ENCODE results near the gene SDHAF1.

- TF ChIP-seq, protein P1, sequence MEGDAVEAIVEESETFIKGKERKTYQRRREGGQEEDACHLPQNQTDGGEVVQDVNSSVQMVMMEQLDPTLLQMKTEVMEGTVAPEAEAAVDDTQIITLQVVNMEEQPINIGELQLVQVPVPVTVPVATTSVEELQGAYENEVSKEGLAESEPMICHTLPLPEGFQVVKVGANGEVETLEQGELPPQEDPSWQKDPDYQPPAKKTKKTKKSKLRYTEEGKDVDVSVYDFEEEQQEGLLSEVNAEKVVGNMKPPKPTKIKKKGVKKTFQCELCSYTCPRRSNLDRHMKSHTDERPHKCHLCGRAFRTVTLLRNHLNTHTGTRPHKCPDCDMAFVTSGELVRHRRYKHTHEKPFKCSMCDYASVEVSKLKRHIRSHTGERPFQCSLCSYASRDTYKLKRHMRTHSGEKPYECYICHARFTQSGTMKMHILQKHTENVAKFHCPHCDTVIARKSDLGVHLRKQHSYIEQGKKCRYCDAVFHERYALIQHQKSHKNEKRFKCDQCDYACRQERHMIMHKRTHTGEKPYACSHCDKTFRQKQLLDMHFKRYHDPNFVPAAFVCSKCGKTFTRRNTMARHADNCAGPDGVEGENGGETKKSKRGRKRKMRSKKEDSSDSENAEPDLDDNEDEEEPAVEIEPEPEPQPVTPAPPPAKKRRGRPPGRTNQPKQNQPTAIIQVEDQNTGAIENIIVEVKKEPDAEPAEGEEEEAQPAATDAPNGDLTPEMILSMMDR (conservative IDR thresholded peaks at IDR 0.05): no peak
- TF ChIP-seq EZH2 (IDR thresholded peaks at IDR 0.05; ENCODE audit: low read depth): no peak
Measured at GRCh38 chr19:36027696-36028095, 32.7 kb downstream of the SDHAF1 start.
